Activated B cell treated with CpG ODN at 0.5 μM for 24 hours (primary cell): ENCODE data around the gene OBSCN. TPM values are rescaled to one million over a fixed set of nuclear protein-coding genes. Genes with fewer than 3 reads are reported as not detected.

Experiments
- ATAC-seq: fragments of 200-7000 bp; cut with Tn5 transposase; one replicate; pipeline ENCODE4 v1.10.0; 2021; ENCODE audit warnings: low read depth, mild to moderate bottlenecking, moderate library complexity
- CTCF ChIA-PET: fragments of 350-600 bp; sonication (Branson Sonifier 250); formaldehyde crosslinking; loops from one replicate; lab custom pipeline; 2021; ENCODE audit warnings: antibody characterized with exemption; lab: Charles Lee
- POLR2A ChIA-PET: fragments of 350-600 bp; sonication (Branson Sonifier 250); formaldehyde crosslinking; loops from one replicate; lab custom pipeline; 2021; ENCODE audit warnings: antibody characterized with exemption; lab: Charles Lee
- DNase-seq: peaks from one replicate; pipeline ENCODE4 v3.0.0; 2022
- H3K27ac Mint-ChIP-seq: one replicate; pipeline ENCODE4 v1.8.0; 2020; ENCODE audit warnings: mixed read lengths
- H3K27me3 Mint-ChIP-seq: one replicate; pipeline ENCODE4 v1.8.0; 2021; ENCODE audit warnings: mixed read lengths
- H3K36me3 Mint-ChIP-seq: one replicate; pipeline ENCODE4 v1.8.0; 2021; ENCODE audit warnings: low read depth, mixed read lengths
- H3K4me1 Mint-ChIP-seq: one replicate; pipeline ENCODE4 v1.8.0; 2021; ENCODE audit warnings: mixed read lengths
- H3K4me3 Mint-ChIP-seq: one replicate; pipeline ENCODE4 v1.8.0; 2020; ENCODE audit warnings: mild to moderate bottlenecking, mixed read lengths
- H3K9me3 Mint-ChIP-seq: one replicate; pipeline ENCODE4 v1.8.0; 2020; ENCODE audit warnings: mixed read lengths
- intact Hi-C: fragments of 100-400 bp; cut with micrococcal nuclease; formaldehyde crosslinking; loops from one replicate; pipeline ENCODE4 v1.15.1; 2024
- total RNA-seq: library from RNA; stranded (reverse); gene quantifications from 2 replicates; pipeline ENCODE4 v1.2.3, GENCODE V29; 2022
- TF ChIP-seq, protein P1 (sequence below): fragments of 200-600 bp; IDR thresholded peaks from one replicate; pipeline ENCODE4 v1.8.0; 2022; ENCODE audit warnings: antibody characterized with exemption, mild to moderate bottlenecking

OBSCN gene
- total RNA-seq, 1 donor from 2014 or later, result 19.8 TPM

DNA sequence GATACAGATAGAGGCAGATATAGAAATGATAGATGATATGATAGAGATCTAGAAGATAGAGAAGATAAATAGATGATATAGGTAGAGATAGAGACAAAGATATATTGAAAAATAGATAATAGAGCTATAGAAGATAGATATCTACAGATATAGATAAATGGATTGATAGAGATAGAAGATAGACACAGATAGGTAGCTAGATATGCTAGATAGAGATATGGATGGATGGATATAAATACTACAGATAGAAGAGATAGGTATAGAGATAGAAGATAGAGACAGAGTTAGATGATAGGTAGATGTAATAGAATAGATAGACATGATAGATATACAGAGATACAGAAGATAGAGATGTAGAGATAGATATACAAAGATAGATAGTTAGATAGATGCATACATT lies 177.4 kb downstream of the OBSCN start:
- ATAC-seq, result no peak
- Mint-ChIP-seq H3K4me1 (no peaks in the 10 kb centered on the region), H3K9me3 (no peaks in the 10 kb centered on the region), H3K27me3 (peaks cover 7% of the 10 kb centered on the region), H3K4me3 (no peak overlapping the region), H3K27ac (no peak overlapping the region), H3K36me3 (no peaks in the 10 kb centered on the region)
- intact Hi-C loops, result no loop called here
- POLR2A ChIA-PET, result interaction anchor here (0.6 kb wide), 1 partner anchor 83 kb away, joined by 4 read pairs; no protein-coding TSS in a partner anchor
- CTCF ChIA-PET, result no interaction called here
- TF ChIP-seq, protein P1, sequence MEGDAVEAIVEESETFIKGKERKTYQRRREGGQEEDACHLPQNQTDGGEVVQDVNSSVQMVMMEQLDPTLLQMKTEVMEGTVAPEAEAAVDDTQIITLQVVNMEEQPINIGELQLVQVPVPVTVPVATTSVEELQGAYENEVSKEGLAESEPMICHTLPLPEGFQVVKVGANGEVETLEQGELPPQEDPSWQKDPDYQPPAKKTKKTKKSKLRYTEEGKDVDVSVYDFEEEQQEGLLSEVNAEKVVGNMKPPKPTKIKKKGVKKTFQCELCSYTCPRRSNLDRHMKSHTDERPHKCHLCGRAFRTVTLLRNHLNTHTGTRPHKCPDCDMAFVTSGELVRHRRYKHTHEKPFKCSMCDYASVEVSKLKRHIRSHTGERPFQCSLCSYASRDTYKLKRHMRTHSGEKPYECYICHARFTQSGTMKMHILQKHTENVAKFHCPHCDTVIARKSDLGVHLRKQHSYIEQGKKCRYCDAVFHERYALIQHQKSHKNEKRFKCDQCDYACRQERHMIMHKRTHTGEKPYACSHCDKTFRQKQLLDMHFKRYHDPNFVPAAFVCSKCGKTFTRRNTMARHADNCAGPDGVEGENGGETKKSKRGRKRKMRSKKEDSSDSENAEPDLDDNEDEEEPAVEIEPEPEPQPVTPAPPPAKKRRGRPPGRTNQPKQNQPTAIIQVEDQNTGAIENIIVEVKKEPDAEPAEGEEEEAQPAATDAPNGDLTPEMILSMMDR, result no peak
- no peak for DNase-seq

DNA sequence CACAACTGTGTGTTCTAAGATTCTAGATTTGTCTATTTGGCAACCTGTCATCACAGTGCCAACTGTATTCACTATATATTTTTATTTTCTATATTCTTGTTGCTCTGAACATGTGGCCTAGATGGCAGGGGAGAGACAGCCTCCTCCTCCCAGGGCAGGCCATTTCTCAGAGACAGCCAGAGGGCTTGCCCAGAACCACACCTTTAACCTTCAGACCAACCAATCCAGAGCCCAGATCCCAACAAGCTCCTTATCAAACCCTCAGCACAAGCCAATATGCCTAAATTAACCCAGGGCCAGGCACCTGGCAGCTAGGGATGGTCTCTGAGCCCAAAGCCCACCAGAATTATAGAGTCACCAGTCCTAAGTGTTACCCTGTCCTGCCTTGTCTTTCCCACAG lies 179.5 kb downstream of the OBSCN start:
- TF ChIP-seq, protein P1, result no peak
- Mint-ChIP-seq H3K27ac (no peak overlapping the region), H3K4me3 (no peak overlapping the region), H3K4me1 (no peaks in the 10 kb centered on the region), H3K9me3 (no peaks in the 10 kb centered on the region), H3K36me3 (peaks cover 3% of the 10 kb centered on the region), H3K27me3 (no peaks in the 10 kb centered on the region)
- DNase-seq (no peak), ATAC-seq (no peak)
- intact Hi-C loops, result no loop called here
- ChIA-PET POLR2A (no interaction called here), CTCF (no interaction called here)

DNA sequence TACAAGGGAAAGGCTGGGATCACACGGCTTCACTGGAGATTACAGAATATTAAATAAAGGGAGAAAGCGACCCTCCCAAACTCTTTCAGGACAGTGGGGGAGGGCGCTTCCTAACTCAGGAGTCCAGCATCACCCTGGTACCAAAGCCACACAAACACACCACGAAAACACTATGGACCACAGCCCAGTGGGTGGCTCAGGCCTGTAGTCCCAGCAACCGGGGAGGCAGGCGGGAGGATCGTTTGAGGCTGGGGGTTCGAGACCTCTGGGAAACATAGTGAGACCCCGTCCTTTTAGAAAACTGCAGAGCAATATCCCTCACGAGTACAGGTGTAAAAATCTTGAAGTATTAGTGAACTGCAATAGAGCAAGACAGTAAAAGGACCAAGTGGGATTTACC lies 182.8 kb downstream of the OBSCN start:
- TF ChIP-seq, protein P1, result no peak
- ATAC-seq (no peak), DNase-seq (no peak)
- H3K27ac Mint-ChIP-seq, result no peak overlapping the region
- CTCF ChIA-PET, result no interaction called here
- H3K9me3 Mint-ChIP-seq, result no peaks in the 10 kb centered on the region
- intact Hi-C loops, result no loop called here
- H3K27me3 Mint-ChIP-seq, result no peaks in the 10 kb centered on the region
- peaks cover 33% of the 10 kb centered on the region for H3K36me3 Mint-ChIP-seq
- POLR2A ChIA-PET, result no interaction called here
- no peaks in the 10 kb centered on the region for H3K4me1 Mint-ChIP-seq
- H3K4me3 Mint-ChIP-seq, result no peak overlapping the region

DNA sequence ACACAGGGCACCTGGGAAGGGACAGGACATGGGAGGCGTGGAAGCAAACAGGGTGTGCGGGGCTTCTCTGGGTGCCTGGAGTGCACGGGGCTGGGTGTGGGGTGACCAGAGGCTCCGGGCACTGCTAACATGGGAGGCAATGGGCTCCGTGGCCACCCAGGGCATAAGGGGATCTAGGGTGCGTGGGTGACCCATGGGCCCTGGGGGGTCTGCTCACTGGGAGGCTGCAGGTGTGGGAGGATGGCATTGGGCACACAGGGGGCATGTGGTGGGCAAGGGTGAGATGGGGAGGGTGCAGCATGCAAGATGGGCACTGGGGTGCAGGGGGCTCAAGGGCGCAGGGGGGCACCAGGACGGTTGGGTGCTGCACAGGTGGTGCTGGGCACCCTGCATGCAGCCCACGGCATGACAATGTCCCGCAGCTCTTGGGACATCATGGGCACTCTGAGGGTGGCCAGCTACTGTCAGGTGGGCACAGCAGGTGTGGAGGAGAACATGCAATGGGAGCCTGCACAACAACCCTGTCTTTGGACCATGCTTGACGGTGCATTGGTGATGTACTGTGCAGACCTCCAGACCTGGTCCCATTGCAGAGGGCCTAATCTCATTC lies 183.7 kb downstream of the OBSCN start:
- DNase-seq (no peak), ATAC-seq (no peak)
- TF ChIP-seq, protein P1, result no peak
- Mint-ChIP-seq H3K4me1 (no peaks in the 10 kb centered on the region), H3K27me3 (no peaks in the 10 kb centered on the region), H3K27ac (no peak overlapping the region), H3K9me3 (no peaks in the 10 kb centered on the region), H3K4me3 (no peak overlapping the region), H3K36me3 (peaks cover 42% of the 10 kb centered on the region)
- ChIA-PET POLR2A (no interaction called here), CTCF (no interaction called here)
- intact Hi-C loops, result no loop called here

DNA sequence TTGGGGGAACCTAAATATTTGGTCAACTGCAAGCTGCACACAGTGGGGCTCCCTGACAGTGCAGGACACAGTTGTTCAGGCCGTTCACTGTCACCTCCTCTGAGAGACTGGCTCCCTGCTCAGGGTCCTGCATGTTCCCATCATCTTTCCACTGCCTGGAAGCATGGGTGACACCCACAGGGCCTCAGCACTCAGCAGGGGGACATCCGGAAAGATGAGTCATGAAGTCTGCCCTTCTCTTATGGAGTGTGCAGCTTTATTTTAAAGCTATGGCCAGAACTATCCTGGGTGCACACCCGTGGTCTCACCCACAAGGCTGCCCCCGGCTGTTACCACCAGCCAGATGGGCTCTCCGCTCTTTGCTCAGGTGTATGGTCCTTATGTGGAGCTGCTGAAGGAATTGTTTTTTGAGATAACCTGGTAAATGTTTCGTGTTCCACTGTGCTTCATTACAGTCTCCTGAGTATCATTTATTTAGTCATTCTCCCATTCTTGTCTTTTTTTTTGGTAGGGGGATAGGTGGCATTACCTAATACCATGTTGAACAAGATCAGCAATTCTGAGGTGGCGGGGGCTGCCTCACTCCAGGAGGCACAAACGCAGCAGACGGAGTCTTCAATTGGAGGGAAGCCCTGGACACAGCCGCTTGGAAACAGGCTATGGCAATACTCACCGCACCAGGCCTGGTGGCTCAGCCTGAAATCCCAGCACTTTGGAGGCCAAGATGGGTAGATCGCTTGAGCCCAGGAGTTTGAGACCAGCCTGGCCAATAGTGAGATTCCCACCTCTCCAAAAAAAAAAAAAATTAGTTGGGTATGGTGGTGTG lies 184.5 kb downstream of the OBSCN start:
- no peak for ATAC-seq
- Mint-ChIP-seq H3K9me3 (no peaks in the 10 kb centered on the region), H3K27ac (no peak overlapping the region), H3K4me3 (no peak overlapping the region), H3K36me3 (peaks cover 48% of the 10 kb centered on the region), H3K4me1 (no peaks in the 10 kb centered on the region), H3K27me3 (no peaks in the 10 kb centered on the region)
- ChIA-PET CTCF (no interaction called here), POLR2A (interaction anchor here (1.5 kb wide), 1 partner anchor 14 kb away, joined by 3 read pairs; the partner anchor contains the start of gene TRIM11)
- TF ChIP-seq, protein P1, result no peak
- intact Hi-C loops, result no loop called here
- no peak for DNase-seq
